ENCODE results near the gene RPS19. TPM values are rescaled to one million over a fixed set of nuclear protein-coding genes. Genes with fewer than 3 reads are reported as not detected.
A peak's percentile ranks its signal among the peaks of the same experiment; 100 is the strongest.

The RPS19 gene
- polyA plus RNA-seq, 5 donors, result 1,580 to 2,598 (median 1,786) TPM

GRCh38 chr19:41876847-41877832 lies 17.1 kb downstream of the RPS19 start, which contains the start of gene CD79A:
CD79A (plus strand) TSS chr19:41877279; CDS start chr19:41877305, 26 bp downstream.
- DNase-seq, result no peak

GRCh38 chr19:41877916-41878905 lies 18.2 kb downstream of the RPS19 start:
- no peak for DNase-seq

- no peak for DNase-seq
Measured at GRCh38 chr19:41879080-41879479, 19.0 kb downstream of the RPS19 start.

GRCh38 chr19:41879670-41880328 lies 19.7 kb downstream of the RPS19 start:
- no peak for DNase-seq

- DNase-seq, result no peak
Measured at GRCh38 chr19:41880329-41880708, 20.3 kb downstream of the RPS19 start.

GRCh38 chr19:41882568-41883462 lies 22.8 kb downstream of the RPS19 start, which contains the start of gene ARHGEF1:
ARHGEF1 (plus strand) TSS chr19:41883184; CDS start chr19:41888083, 4,899 bp downstream.
- no peak for DNase-seq

GRCh38 chr19:41883463-41883820 lies 23.4 kb downstream of the RPS19 start:
- no peak for DNase-seq

GRCh38 chr19:41883821-41884733 lies 24.0 kb downstream of the RPS19 start:
- DNase-seq, result peak; percentile 91 to 93

GRCh38 chr19:41886761-41887710 lies 27.0 kb downstream of the RPS19 start:
- no peak for DNase-seq

GRCh38 chr19:41887711-41888382 lies 27.8 kb downstream of the RPS19 start:
- DNase-seq, result peak; percentile 59 to 67

- no peak for DNase-seq
Measured at GRCh38 chr19:41888926-41889325, 28.9 kb downstream of the RPS19 start.

- no peak for DNase-seq
Measured at GRCh38 chr19:41889896-41890295, 29.8 kb downstream of the RPS19 start.

- no peak for DNase-seq
Measured at GRCh38 chr19:41890936-41891335, 30.9 kb downstream of the RPS19 start.

- no peak for DNase-seq
Measured at GRCh38 chr19:41892173-41892902, 32.3 kb downstream of the RPS19 start.

- no peak for DNase-seq
Measured at GRCh38 chr19:41893899-41894298, 33.8 kb downstream of the RPS19 start.

GRCh38 chr19:41894350-41894749 lies 34.3 kb downstream of the RPS19 start:
- no peak for DNase-seq
